ENCODE measurements around the gene ZNF430. TPM values are rescaled to one million over a fixed set of nuclear protein-coding genes. Genes with fewer than 3 reads are reported as not detected.

ZNF430 gene
- total RNA-seq, 1 experiment from 2014 or later, result 6.4 TPM

DNA sequence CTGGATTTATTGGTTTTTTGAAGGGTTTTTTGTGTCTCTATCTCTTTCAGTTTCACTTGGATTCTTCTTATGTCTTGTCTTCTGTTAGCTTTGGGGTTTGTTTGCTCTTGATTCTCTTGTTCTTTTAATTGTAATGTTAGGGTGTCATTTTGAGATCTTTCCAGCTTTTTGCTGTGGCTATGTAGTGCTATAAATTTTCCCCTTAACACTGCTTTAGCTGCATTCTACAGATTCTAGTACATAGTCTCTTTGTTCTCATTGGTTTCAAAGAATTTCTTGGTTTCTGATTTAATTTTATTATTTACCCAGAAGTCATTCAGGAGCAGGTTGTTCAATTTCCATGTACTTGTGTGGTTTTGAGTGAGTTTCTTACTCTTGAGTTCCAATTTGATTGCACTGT, 24.6 kb downstream of the ZNF430 start:
- H3K4me3 ChIP-seq (ENCODE audit: low read depth in 2 of 2, low read length in 2 of 2), result no peak overlapping the region
- H3K4me1 ChIP-seq (ENCODE audit: control insufficient read depth, insufficient read depth, low read length), result no peaks in the 10 kb centered on the region
- TF ChIP-seq TCF7L2 (IDR thresholded peaks at IDR 0.05; ENCODE audit: low read depth, low read length) (no peak), SIN3A (IDR thresholded peaks at IDR 0.05; ENCODE audit: borderline replicate concordance, insufficient read depth, low read depth, low read length) (no peak), POLR2AphosphoS5 (IDR thresholded peaks at IDR 0.05; ENCODE audit: low read depth, low read length) (no peak)
- TF ChIP-seq, protein P1, sequence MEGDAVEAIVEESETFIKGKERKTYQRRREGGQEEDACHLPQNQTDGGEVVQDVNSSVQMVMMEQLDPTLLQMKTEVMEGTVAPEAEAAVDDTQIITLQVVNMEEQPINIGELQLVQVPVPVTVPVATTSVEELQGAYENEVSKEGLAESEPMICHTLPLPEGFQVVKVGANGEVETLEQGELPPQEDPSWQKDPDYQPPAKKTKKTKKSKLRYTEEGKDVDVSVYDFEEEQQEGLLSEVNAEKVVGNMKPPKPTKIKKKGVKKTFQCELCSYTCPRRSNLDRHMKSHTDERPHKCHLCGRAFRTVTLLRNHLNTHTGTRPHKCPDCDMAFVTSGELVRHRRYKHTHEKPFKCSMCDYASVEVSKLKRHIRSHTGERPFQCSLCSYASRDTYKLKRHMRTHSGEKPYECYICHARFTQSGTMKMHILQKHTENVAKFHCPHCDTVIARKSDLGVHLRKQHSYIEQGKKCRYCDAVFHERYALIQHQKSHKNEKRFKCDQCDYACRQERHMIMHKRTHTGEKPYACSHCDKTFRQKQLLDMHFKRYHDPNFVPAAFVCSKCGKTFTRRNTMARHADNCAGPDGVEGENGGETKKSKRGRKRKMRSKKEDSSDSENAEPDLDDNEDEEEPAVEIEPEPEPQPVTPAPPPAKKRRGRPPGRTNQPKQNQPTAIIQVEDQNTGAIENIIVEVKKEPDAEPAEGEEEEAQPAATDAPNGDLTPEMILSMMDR (IDR thresholded peaks at IDR 0.05), result no peak
- TF ChIP-seq, protein P2, sequence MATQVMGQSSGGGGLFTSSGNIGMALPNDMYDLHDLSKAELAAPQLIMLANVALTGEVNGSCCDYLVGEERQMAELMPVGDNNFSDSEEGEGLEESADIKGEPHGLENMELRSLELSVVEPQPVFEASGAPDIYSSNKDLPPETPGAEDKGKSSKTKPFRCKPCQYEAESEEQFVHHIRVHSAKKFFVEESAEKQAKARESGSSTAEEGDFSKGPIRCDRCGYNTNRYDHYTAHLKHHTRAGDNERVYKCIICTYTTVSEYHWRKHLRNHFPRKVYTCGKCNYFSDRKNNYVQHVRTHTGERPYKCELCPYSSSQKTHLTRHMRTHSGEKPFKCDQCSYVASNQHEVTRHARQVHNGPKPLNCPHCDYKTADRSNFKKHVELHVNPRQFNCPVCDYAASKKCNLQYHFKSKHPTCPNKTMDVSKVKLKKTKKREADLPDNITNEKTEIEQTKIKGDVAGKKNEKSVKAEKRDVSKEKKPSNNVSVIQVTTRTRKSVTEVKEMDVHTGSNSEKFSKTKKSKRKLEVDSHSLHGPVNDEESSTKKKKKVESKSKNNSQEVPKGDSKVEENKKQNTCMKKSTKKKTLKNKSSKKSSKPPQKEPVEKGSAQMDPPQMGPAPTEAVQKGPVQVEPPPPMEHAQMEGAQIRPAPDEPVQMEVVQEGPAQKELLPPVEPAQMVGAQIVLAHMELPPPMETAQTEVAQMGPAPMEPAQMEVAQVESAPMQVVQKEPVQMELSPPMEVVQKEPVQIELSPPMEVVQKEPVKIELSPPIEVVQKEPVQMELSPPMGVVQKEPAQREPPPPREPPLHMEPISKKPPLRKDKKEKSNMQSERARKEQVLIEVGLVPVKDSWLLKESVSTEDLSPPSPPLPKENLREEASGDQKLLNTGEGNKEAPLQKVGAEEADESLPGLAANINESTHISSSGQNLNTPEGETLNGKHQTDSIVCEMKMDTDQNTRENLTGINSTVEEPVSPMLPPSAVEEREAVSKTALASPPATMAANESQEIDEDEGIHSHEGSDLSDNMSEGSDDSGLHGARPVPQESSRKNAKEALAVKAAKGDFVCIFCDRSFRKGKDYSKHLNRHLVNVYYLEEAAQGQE (IDR thresholded peaks at IDR 0.05; ENCODE audit: insufficient read depth in 1 of 2, low read depth in 2 of 2, low read length in 1 of 2), result no peak
- no peaks in the 10 kb centered on the region for H3K27me3 ChIP-seq (ENCODE audit: control insufficient read depth, insufficient read depth, low read length)
- in situ Hi-C loops (cut with HindIII; ENCODE audit: low pct_unique_long_range_greater_than_20kb, low sequenced_read_pairs) (no loop called here), intact Hi-C loops (cut with micrococcal nuclease; ENCODE audit: unreplicated experiment) (no loop called here)
- H3K27ac ChIP-seq (ENCODE audit: low read length), result no peak overlapping the region
- BruUV-seq (replicated peaks), result no TSS peak
- no peaks in the 10 kb centered on the region; the same call in 1 of the 2 replicates for H3K9me3 ChIP-seq (ENCODE audit: control insufficient read depth, insufficient read depth, low read depth, low read length)
- no peaks in the 10 kb centered on the region for H3K36me3 ChIP-seq (ENCODE audit: control insufficient read depth, insufficient read depth, low read length)
- no peak for DNase-seq (ENCODE audit: low read depth, low spot score)
- ChIA-PET POLR2A (interaction anchor here (0.6 kb wide), 1 partner anchor 65 kb away, joined by 5 read pairs; no protein-coding TSS in a partner anchor), CTCF (no interaction called here)
- ATAC-seq, result no peak

DNA sequence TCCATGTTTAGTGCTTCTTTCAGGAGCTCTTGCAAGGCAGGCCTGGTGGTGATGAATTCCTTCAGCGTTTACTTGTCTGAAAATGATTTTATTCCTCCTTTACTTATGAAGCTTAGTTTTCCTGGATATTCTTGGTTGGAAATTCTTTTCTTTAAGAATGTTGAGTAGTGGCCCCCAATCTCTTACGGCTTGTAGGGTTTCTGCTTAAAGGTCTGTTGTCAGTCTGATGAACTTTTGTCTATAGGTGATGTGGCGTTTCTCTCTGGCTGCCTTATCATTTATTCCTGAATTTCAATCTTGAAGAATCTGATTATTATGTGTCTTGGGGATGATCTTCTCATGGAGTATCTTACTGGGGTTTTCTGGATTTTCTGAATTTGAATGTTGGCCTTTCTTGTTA, 26.0 kb downstream of the ZNF430 start:
- no peaks in the 10 kb centered on the region for H3K36me3 ChIP-seq (ENCODE audit: control insufficient read depth, insufficient read depth, low read length)
- ATAC-seq (no peak), DNase-seq (ENCODE audit: low read depth, low spot score) (no peak)
- no TSS peak for BruUV-seq (replicated peaks)
- H3K4me1 ChIP-seq (ENCODE audit: control insufficient read depth, insufficient read depth, low read length), result no peaks in the 10 kb centered on the region
- POLR2A ChIA-PET, result no interaction called here
- no peaks in the 10 kb centered on the region for H3K27me3 ChIP-seq (ENCODE audit: control insufficient read depth, insufficient read depth, low read length)
- no peak overlapping the region for H3K4me3 ChIP-seq (ENCODE audit: low read depth in 2 of 2, low read length in 2 of 2)
- no peaks in the 10 kb centered on the region; the same call in 1 of the 2 replicates for H3K9me3 ChIP-seq (ENCODE audit: control insufficient read depth, insufficient read depth, low read depth, low read length)
- in situ Hi-C loops (cut with HindIII; ENCODE audit: low pct_unique_long_range_greater_than_20kb, low sequenced_read_pairs), result no loop called here
- TF ChIP-seq POLR2AphosphoS5 (IDR thresholded peaks at IDR 0.05; ENCODE audit: low read depth, low read length) (no peak), TCF7L2 (IDR thresholded peaks at IDR 0.05; ENCODE audit: low read depth, low read length) (no peak), SIN3A (IDR thresholded peaks at IDR 0.05; ENCODE audit: borderline replicate concordance, insufficient read depth, low read depth, low read length) (no peak)
- TF ChIP-seq, protein P1 (IDR thresholded peaks at IDR 0.05), result no peak
- TF ChIP-seq, protein P2 (IDR thresholded peaks at IDR 0.05; ENCODE audit: insufficient read depth in 1 of 2, low read depth in 2 of 2, low read length in 1 of 2), result no peak
- no peak overlapping the region for H3K27ac ChIP-seq (ENCODE audit: low read length)
- intact Hi-C loops (cut with micrococcal nuclease; ENCODE audit: unreplicated experiment), result no loop called here
- CTCF ChIA-PET, result no interaction called here

All from Panc1 (cell line).